HG03135 (cell line): ENCODE data around the gene TMEM39B.
"Not testable (repeated sequence)": the region's sequence is repeated elsewhere in the genome, so short reads cannot be mapped to it uniquely, and the experiment has no call there.

Source experiments
- ATAC-seq: cut with Tn5 transposase; IDR thresholded peaks from one replicate; pipeline ENCODE4 v1.9.1; 2021; ENCODE audit warnings: mild to moderate bottlenecking, moderate library complexity; ENCODE audit not compliant: unreplicated experiment

Gene TMEM39B

DNA sequence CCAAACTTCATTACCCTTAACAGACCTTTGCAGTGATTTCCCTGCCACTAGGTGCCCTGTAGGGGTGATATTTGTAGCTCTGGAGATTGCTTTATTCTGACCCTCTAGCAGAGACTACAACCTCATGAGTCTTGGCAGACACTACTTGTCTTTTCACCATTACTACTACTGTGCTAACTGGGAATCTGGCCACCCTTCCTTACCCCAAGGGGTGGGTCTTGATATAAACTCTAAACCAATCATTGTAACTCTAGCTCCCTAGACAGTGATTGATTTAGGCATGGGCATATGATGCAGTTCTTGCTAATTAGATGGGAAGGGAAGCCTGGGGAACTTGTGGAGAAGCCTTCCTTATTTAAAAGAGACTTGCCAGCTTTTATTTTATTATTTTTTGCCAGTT is 39.0 kb downstream of the TMEM39B start:
- ATAC-seq, result no peak

DNA sequence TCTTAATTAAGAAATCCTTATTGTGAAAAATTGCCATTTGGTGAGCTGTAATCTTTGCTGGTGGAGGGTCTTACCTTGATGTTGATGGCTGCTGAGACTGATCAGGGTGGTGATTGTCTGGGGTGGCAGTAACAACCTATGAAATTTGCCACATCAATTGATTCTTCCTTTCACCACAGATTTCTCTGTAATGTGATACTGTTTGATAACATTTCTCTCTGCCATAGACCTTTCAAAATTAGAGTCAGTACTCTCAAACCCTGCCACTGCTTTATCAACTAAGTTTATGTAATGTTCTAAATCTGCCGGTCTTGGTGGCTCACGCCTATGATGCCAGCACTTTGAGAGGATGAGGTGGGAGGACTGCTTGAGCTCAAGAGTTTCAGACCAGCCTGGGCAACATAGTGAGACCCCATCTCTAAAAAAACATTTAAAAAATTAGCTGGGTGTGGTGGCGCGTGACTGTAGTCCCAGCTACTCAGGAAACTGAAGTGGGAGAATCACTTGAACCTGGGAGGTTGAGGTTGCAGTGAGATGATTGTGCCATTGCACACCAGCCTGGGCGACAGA is 40.2 kb downstream of the TMEM39B start:
- no peak for ATAC-seq

DNA sequence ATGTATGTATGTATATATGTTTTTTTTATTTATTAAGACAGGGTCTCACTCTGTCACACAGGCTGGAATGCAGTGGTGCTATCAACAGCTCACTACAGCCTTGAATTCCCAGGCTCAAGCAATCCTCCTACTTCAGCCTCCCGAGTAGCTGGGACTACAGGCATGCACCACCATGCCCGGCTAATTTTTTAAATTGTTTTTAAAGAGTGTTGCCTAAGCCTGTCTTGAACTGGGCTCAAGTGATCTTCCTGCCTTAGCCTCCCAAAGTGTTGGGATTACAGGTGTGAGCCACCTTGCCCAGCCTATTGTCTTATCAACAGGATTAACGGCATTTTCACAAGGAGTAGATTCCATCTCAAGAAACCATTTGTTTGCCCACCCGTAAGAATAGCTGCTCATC is 40.7 kb downstream of the TMEM39B start:
- ATAC-seq, result not testable (repeated sequence)

DNA sequence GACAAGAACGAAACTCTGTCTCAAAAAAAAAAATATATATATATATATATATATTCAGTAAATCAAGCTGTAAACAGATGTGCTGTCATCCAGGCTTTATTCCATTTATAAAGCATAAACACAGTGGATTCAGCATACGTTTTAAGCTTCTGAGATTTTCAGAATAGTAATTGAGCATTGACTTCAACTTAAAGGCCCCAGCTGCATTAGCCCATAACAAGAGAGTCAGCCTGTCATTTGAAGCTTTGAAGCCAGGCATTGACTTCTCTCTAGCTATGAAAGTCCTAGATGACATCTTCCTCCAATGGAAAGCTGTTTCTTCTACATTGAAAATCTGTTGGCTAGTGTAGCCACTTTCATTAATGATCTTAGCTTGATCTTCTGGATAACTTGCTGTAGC is 41.7 kb downstream of the TMEM39B start:
- ATAC-seq, result no peak

DNA sequence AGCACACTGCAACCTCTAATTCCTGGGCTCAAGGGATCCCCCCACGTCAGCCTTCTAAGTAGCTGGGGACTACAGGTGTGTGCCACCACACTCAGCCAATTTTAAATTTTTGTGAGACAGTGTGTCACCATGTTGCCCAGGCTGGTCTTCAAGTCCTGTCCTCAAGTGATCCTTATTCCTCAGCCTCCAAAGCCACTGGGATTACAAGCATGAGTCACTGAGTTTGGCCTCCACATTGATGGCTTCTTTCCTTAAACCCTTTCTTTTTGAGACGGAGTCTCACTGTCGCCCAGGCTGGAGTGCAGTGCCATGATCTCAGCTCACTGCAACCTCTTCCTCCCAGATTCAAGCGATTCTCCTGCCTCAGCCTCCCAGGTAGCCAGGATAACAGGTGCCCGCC is 42.8 kb downstream of the TMEM39B start:
- ATAC-seq, result no peak

DNA sequence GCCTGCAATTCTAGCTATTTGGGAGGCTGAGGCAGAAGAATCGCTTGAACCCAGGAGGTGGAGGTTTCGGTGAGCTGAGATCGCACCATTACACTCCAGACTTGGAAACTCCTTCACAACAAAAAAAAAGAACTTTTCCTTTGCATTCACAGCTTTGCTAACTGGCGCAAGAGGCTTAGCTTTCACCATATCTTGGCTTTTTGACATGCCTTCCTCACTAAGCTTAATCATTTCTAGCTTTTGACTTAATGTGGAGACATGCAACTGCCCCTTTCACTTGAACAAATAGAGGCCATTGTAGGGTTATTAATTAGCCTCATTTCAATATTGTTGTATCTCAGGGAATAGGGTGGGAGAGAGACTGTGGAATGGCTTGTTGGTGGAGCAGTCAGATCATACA is 43.8 kb downstream of the TMEM39B start:
- no peak for ATAC-seq

DNA sequence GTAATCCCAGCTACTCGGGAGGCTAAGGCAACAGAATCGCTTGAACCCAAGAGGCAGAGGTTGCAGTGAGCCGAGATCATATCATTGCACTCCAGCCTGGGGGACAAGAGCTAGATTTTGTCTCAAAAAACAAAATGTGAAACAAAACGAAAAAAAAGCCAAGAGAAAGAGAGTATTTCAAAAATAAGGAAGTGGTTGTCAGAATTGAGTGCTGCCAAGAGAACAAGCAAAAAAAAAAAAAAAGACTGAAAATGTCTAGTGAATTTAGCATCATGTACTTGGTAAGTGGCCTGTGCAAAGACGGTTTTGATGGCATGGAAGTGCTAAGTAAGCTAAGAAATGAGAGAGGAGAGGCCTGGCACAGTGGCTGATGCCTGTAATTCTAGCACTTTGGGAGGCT is 49.4 kb downstream of the TMEM39B start:
- ATAC-seq, result no peak

DNA sequence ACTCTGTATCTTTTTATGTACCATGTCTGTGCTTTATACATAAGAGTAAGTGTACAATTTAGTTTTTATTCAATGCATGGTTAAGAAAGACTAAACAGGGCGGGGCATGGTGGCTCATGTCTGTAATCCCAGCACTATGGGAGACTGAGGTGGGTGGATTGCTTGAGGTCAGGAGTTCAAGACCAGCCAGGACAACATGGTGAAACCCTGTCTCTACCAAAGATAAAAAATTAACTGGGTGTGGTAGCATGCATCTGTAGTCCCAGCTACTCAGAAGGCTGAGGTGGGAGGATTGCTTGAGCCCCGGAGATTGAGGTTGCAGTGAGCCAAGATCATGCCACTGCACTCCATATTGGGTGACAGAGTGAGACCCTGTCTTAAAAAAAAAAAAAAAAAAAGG is 50.6 kb downstream of the TMEM39B start:
- not testable (repeated sequence) for ATAC-seq

DNA sequence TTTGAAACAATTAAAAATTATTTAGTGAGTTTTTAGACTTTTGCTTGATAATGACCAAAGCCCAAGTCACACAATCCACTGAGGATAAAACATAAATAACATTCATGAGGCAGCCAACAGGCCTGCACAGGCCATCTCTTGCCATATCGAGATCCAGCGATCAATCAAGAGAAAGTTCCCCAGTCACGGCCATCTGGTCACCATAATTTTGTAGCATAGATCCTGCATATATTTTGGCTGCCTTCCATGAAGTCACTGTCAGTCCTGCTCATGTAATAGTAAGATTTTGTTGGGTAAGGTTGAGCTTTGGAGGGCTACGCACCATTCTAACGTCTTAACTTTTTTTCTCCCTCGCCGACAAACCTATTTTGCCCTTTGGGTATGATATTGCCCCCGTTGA is 52.6 kb downstream of the TMEM39B start:
- no peak for ATAC-seq

DNA sequence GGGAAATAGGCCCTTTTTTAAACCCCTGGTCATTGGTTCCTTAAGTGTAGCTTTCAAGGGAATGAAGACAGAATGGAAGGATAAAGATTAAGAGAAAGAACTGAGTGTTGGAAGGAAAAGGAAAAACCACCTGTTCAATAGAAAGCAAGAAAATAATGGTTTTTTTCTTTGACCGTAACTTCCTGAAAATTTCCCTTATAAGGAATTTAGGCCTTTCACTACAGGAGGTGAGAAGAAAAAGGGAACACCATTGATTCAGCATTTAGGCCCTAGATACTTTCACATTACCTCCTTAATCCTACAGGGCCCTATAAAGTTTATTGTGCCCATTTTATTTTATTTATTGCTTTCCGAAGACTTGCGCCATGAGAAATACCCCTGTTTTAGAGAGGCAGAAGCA is 54.0 kb downstream of the TMEM39B start:
- ATAC-seq, result no peak

DNA sequence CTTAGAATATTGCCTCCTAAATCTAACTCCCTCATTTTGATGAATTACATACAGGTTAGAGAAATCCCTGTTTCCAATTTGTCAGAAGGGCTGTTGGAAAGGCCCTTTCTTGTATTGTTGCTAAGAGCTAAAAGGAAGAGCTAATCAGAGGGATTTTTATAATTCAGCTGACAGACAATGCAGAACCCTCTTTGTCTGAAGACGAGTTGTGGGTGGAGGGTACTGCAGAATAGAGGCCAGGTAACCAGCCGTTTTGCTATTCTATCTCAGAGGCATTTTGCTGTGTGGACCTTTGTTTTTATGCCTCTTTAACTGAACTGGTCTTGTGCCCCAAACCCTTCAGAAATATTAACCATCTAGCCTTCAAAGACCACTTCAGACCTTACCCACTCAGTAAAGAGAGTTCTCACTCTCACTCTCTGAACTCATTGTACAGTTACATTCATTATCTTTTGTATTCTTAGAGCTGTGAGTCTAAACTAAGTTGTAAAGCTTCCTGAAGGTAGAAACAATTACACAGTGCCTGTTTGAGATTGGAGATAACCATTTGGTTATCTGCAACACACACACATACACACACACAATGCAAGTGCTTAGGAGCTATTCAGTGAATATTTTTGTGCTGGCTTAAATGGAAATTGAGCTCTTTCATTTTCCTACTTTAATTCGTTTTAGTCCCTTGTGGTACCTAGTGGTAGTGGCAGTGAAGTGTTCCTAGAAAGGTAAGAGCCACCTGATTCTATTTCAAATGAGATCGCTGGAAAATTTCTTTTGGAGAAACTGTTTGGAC is 54.9 kb downstream of the TMEM39B start:
- no peak for ATAC-seq

DNA sequence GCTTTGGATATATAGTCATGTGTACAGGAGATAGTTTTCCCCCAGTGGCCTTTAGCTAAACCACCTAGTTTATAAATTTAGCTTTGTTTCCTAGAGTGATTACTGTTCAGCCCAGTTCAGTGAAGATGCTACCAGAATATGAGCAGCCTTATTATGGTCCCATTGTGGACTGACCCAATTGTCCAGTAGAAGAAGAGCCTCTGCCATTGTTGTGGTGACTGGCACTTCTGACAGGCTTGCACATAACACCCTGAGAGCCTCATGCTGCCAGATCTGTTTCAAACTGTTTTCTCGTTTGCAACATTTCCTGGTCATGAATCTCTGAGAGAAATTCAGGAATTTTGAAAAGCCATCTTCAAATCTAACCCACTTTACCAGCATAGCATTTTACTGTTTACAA is 55.7 kb downstream of the TMEM39B start:
- ATAC-seq, result no peak

DNA sequence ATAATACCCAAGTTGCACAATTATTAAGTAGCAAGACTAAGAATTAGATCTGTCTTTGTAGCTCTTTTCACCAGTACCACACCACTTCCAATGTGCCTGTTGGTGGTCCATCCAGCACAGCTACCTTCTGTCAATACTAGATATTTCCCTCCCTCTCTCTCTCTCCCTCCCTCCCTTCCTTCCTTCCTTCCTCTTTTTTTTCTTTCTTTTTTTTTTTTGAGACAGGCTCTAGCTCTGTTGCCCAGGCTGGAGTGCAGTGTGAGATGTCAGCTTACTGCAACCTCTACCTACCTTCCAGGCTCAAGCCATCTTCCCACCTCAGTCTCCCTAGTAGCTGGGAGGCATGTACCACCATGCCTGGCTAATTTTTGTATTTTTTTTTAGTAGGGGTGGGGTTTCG is 56.2 kb downstream of the TMEM39B start:
- no peak for ATAC-seq

DNA sequence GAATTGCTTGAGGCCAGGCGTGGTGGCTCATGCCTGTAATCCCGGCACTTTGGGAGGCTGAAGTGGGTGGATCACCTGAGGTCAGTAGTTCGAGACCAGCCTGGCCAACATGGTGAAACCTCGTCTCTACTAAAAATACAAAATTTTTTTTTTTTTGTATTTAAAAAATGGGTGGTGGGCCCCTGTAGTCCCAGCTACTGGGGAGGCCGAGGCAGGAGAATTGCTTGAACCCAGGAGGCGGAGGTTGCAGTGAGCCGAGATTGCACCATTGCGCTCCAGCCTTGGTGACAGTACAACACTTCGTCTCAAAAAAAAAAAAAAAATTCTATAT is 61.2 kb downstream of the TMEM39B start:
- not testable (repeated sequence) for ATAC-seq

DNA sequence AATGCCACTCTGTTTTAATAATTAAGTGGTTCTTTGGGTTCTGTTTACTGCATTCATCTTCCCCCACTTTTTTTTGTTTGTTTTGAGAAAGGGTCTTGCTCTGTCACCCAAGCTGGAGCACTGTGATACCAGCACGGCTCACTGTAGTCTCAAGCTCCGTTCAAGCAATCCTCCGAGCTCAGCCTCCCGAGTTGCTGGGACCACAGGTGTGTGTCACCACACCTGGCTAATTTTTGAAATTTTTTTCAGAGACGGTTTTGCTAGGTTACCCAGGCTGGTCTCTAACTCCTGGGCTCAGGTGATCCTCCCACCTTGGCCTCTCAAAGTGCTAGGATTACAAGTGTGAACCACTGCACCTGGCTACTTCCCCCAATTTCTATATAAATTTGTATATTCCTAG is 64.4 kb downstream of the TMEM39B start:
- no peak for ATAC-seq

DNA sequence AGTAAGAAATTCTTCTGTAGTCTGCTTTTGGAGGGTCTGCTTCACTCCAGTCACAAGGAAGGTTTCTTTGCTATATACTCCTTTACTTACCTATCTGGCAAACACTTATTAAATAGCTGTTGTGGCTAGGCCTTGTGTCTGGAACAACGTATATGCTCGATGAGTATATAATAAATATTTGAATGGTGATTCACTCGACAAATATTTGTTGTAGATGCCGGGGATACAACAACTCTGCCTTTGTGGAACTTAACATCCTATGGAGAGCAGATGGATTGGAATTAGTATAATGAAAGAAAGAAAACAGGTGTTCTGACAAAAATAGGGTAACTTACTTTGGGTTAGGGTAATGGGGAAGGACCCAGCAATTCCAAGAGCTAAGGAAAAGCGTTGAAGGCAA is 66.2 kb downstream of the TMEM39B start:
- ATAC-seq, result no peak

DNA sequence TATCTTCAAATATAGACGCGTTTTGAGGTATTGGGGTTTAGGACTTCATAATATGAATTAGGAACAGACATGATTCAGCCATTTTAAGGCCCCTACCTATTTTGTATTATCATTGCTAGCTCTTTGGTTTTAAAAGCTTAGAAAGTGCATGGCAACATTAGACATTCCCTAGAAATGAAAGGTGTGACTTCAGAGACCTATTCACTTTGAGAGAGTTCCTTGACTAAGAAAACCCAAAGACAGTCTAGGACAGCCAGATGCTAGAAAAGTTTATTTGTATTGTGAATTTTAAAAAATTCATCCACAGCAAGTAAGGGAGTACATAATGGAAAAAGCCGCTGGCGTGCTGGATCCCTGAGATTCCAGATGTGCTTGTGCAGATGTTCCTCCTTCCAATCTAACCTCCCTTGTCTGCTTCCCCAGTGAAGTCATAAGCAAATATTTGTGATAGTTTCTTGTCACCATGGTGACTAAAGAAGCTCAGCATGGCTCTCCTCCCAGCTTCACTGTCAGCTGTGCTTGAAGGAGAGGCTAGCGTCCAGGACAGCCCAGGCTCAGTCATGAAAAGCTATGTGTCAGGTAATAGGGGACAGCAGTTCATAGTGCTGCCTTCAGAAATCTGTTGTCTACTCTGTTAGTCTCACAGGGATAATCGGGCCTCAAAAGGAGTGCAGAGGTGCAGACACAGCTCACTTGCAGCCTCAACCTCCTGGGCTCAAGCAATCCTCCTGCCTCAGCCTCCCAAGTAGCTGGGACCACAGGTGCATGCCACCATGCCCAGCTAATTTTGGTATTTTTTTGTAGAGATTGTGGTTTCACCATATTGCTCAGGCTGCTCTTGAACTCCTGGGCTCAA is 69.9 kb downstream of the TMEM39B start:
- ATAC-seq, result no peak

DNA sequence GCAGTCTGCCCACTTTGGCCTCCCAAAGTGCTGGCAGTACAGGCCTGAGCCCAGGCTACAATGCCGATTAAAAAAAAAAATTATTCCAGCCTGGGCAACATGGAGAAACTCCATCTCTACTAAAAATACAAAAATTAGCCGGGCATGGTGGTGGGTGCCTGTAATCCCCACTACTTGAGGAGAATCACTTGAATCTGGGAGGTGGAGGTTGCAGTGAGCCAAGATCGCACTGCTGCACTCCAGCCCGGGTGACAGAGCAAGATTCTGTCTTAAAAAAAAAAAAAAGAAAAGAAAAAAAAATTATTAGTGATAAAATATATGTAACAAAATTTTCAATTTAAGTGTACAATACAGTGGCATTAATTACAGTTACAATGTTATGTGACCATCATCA is 70.6 kb downstream of the TMEM39B start:
- not testable (repeated sequence) for ATAC-seq

DNA sequence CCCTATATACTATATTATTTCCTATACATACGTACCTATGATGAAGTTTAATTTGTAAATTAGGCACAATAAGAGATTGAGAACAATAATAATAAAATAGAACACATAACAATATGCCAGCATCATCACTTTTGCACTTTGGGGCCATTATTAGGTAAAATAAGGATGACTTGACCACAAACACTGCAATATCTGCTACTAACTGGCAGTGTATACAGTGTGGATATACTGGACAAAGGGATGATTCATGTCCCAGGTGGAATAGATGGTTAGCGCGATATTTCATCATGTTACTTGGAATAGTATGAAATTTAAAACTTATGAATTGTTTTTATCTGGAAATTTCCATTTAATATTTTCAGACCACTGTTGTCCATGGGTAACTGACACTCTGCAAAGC is 71.3 kb downstream of the TMEM39B start:
- no peak for ATAC-seq

DNA sequence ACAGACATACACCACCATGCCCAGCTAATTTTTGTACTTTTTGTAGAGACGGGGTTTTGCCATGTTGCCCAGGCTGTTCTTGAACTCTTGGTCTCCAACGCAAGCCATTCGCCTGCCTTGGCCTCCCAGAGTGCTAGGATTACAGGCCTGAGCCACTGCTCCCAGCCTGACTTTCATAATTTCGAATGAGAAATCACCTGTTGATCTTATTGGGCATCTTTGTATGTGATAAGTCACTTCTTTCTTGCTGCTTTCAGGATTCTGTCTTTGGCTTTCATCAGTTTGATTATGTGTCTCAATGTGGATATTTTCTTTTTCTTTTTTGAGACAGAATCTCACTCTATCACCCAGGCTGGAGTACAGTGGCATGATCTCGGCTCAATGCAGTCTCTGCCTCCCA is 75.1 kb downstream of the TMEM39B start:
- ATAC-seq, result not testable (repeated sequence)

DNA sequence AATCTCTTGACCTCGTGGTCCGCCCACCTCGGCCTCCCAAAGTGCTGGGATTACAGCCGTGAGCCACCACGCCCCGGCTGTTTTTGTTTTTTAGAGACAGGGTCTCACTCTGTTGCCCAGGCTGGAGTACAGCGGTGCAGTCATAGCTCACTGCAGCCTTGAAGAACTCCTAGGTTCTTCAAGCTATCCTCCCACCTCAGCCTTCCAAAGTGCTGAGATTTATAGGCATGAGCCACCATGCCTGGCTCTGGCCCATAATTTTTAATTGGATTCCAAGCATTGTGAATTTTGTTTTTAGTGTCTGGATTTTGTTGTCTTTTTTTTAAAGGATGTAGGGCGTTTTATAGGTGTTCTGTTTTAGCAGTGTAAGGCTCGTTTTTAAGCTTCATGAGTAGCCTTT is 78.1 kb downstream of the TMEM39B start:
- ATAC-seq, result no peak

DNA sequence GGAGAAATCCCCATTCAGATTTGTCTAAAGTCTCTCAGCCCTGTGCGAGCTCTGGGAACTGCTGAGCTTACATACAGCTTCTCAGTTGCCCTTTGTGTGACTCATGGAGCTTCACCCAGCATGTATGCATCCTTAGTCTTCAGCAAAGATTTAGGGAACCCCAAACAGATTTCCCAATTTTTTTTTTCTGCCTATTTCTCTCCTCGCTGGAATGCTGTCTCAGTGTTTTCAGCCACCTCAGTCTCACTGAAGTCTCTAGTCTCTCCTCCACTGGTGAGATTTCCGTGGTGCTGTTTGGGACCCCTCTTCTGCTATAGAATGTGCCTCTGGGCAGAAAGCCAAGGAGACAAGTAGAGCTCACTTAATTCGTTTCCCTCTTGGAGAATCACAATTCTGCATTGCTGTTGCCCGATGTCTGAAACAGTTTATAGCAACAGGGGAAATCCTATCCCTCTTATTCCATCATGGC is 78.6 kb downstream of the TMEM39B start:
- no peak for ATAC-seq
